ENCODE data around the gene FCRL6.

The FCRL6 gene

GRCh38 chr1:159827549-159827948 is 25.4 kb downstream of the FCRL6 start:
- Histone ChIP-seq H3K18ac (ENCODE audit: low read depth in 1 of 2, low read length in 2 of 2) (no peak overlapping the region), H3K36me3 (ENCODE audit: control insufficient read depth in 1 of 2, insufficient read depth in 2 of 2, low read depth in 1 of 2, low read length in 2 of 2) (peaks cover 0 to 4% of the 10 kb centered on the region in 2 experiments), H3K9me3 (ENCODE audit: control insufficient read depth, low read length) (no peaks in the 10 kb centered on the region), H3K23ac (ENCODE audit: low read length in 2 of 2) (no peak overlapping the region), H2BK12ac (ENCODE audit: low read length in 2 of 2) (no peak overlapping the region), H3K79me1 (replicated peaks; ENCODE audit: low read length, poor library complexity, severe bottlenecking) (no peaks in the 10 kb centered on the region), H2BK15ac (ENCODE audit: low read depth, poor library complexity, severe bottlenecking) (no peak overlapping the region), H2AFZ (ENCODE audit: low read depth, low read length) (no peak overlapping the region), H3K27ac (ENCODE audit: low read length, poor library complexity, severe bottlenecking) (no peak overlapping the region), H2AK5ac (ENCODE audit: low read length, severe bottlenecking) (no peak overlapping the region), H3K4me1 (ENCODE audit: control insufficient read depth, insufficient read depth, low read depth, low read length) (peaks cover 29% of the 10 kb centered on the region), H3K4ac (ENCODE audit: low read depth in 1 of 2, low read length in 2 of 2) (no peak overlapping the region), H2BK120ac (ENCODE audit: low read depth, low read length) (no peak overlapping the region), H3K4me3 (ENCODE audit: insufficient read depth in 1 of 2, low read depth in 1 of 2, low read length in 2 of 2) (no peak overlapping the region), H3K14ac (ENCODE audit: low read length in 2 of 2) (no peak overlapping the region), H3K9ac (ENCODE audit: low read length) (no peak overlapping the region), H2BK5ac (ENCODE audit: low read depth, low read length, poor library complexity, severe bottlenecking) (no peak overlapping the region), H3K4me2 (ENCODE audit: low read length, poor library complexity, severe bottlenecking) (no peak overlapping the region), H4K8ac (ENCODE audit: low read length) (no peak overlapping the region), H4K91ac (ENCODE audit: low read length) (no peak overlapping the region), H3K27me3 (ENCODE audit: control insufficient read depth in 1 of 2, insufficient read depth in 1 of 2, low read length in 2 of 2) (peaks cover 17 to 22% of the 10 kb centered on the region in 2 experiments)
- WGBS: 100% methylated on average over 2 of the region's 3 CpGs
- no peak for DNase-seq

GRCh38 chr1:159828176-159828575 is 26.0 kb downstream of the FCRL6 start:
- H2AFZ ChIP-seq (ENCODE audit: low read depth, low read length): no peak overlapping the region
- H3K14ac ChIP-seq (ENCODE audit: low read length in 2 of 2): no peak overlapping the region
- no peak overlapping the region for H3K23ac ChIP-seq (ENCODE audit: low read length in 2 of 2)
- H3K9me3 ChIP-seq (ENCODE audit: control insufficient read depth, low read length): no peaks in the 10 kb centered on the region
- no peak overlapping the region for H3K4me3 ChIP-seq (ENCODE audit: insufficient read depth in 1 of 2, low read depth in 1 of 2, low read length in 2 of 2)
- H2AK5ac ChIP-seq (ENCODE audit: low read length, severe bottlenecking): no peak overlapping the region
- no peaks in the 10 kb centered on the region for H3K79me1 ChIP-seq (replicated peaks; ENCODE audit: low read length, poor library complexity, severe bottlenecking)
- no peak overlapping the region for H2BK120ac ChIP-seq (ENCODE audit: low read depth, low read length)
- no peak overlapping the region for H2BK5ac ChIP-seq (ENCODE audit: low read depth, low read length, poor library complexity, severe bottlenecking)
- DNase-seq: no peak
- WGBS: 100% methylated on average over 3 of the region's 3 CpGs
- no peak overlapping the region for H4K91ac ChIP-seq (ENCODE audit: low read length)
- peaks cover 0 to 4% of the 10 kb centered on the region in 2 experiments for H3K36me3 ChIP-seq (ENCODE audit: control insufficient read depth in 1 of 2, insufficient read depth in 2 of 2, low read depth in 1 of 2, low read length in 2 of 2)
- no peak overlapping the region for H3K27ac ChIP-seq (ENCODE audit: low read length, poor library complexity, severe bottlenecking)
- H2BK15ac ChIP-seq (ENCODE audit: low read depth, poor library complexity, severe bottlenecking): no peak overlapping the region
- no peak overlapping the region for H3K4me2 ChIP-seq (ENCODE audit: low read length, poor library complexity, severe bottlenecking)
- H3K4ac ChIP-seq (ENCODE audit: low read depth in 1 of 2, low read length in 2 of 2): no peak overlapping the region
- peaks cover 11 to 16% of the 10 kb centered on the region in 2 experiments for H3K27me3 ChIP-seq (ENCODE audit: control insufficient read depth in 1 of 2, insufficient read depth in 1 of 2, low read length in 2 of 2)
- H2BK12ac ChIP-seq (ENCODE audit: low read length in 2 of 2): no peak overlapping the region
- no peak overlapping the region for H3K18ac ChIP-seq (ENCODE audit: low read depth in 1 of 2, low read length in 2 of 2)
- H4K8ac ChIP-seq (ENCODE audit: low read length): no peak overlapping the region
- H3K9ac ChIP-seq (ENCODE audit: low read length): no peak overlapping the region
- peaks cover 28% of the 10 kb centered on the region for H3K4me1 ChIP-seq (ENCODE audit: control insufficient read depth, insufficient read depth, low read depth, low read length)

GRCh38 chr1:159828581-159829272 is 26.6 kb downstream of the FCRL6 start:
- Histone ChIP-seq H4K91ac (ENCODE audit: low read length) (no peak overlapping the region), H2BK120ac (ENCODE audit: low read depth, low read length) (no peak overlapping the region), H3K23ac (ENCODE audit: low read length in 2 of 2) (no peak overlapping the region)

GRCh38 chr1:159829273-159829634 is 27.1 kb downstream of the FCRL6 start:
- Histone ChIP-seq H2AK5ac (ENCODE audit: low read length, severe bottlenecking) (peak overlapping the region; percentile 51), H3K4me2 (ENCODE audit: low read length, poor library complexity, severe bottlenecking) (no peak overlapping the region), H3K23ac (ENCODE audit: low read length in 2 of 2) (no peak overlapping the region), H3K4me3 (ENCODE audit: insufficient read depth in 1 of 2, low read depth in 1 of 2, low read length in 2 of 2) (no peak overlapping the region), H3K4me1 (ENCODE audit: control insufficient read depth, insufficient read depth, low read depth, low read length) (peaks cover 26% of the 10 kb centered on the region), H3K9ac (ENCODE audit: low read length) (no peak overlapping the region), H2BK12ac (ENCODE audit: low read length in 2 of 2) (no peak overlapping the region), H3K14ac (ENCODE audit: low read length in 2 of 2) (no peak overlapping the region), H3K4ac (ENCODE audit: low read depth in 1 of 2, low read length in 2 of 2) (no peak overlapping the region), H3K79me1 (replicated peaks; ENCODE audit: low read length, poor library complexity, severe bottlenecking) (no peaks in the 10 kb centered on the region), H3K18ac (ENCODE audit: low read depth in 1 of 2, low read length in 2 of 2) (no peak overlapping the region), H3K27me3 (ENCODE audit: control insufficient read depth in 1 of 2, insufficient read depth in 1 of 2, low read length in 2 of 2) (peaks cover 0 to 6% of the 10 kb centered on the region in 2 experiments), H4K91ac (ENCODE audit: low read length) (no peak overlapping the region), H2AFZ (ENCODE audit: low read depth, low read length) (no peak overlapping the region), H2BK120ac (ENCODE audit: low read depth, low read length) (no peak overlapping the region), H2BK5ac (ENCODE audit: low read depth, low read length, poor library complexity, severe bottlenecking) (no peak overlapping the region), H3K27ac (ENCODE audit: low read length, poor library complexity, severe bottlenecking) (peak overlapping the region; percentile 35), H4K8ac (ENCODE audit: low read length) (no peak overlapping the region), H3K9me3 (ENCODE audit: control insufficient read depth, low read length) (no peaks in the 10 kb centered on the region), H3K36me3 (ENCODE audit: control insufficient read depth in 1 of 2, insufficient read depth in 2 of 2, low read depth in 1 of 2, low read length in 2 of 2) (peaks cover 0 to 4% of the 10 kb centered on the region in 2 experiments), H2BK15ac (ENCODE audit: low read depth, poor library complexity, severe bottlenecking) (peak overlapping the region; percentile 6)
- WGBS: 28% methylated on average over 3 of the region's 3 CpGs
- peak; percentile 33 for DNase-seq

More at GRCh38 chr1:159828581-159829272, 26.6 kb downstream of the FCRL6 start:
- 91% methylated on average over 11 of the region's 11 CpGs for WGBS
- H3K27ac ChIP-seq (ENCODE audit: low read length, poor library complexity, severe bottlenecking): peak overlapping the region; percentile 35
- H4K8ac ChIP-seq (ENCODE audit: low read length): no peak overlapping the region
- no peaks in the 10 kb centered on the region for H3K9me3 ChIP-seq (ENCODE audit: control insufficient read depth, low read length)
- peaks cover 26% of the 10 kb centered on the region for H3K4me1 ChIP-seq (ENCODE audit: control insufficient read depth, insufficient read depth, low read depth, low read length)
- no peak overlapping the region for H3K4me3 ChIP-seq (ENCODE audit: insufficient read depth in 1 of 2, low read depth in 1 of 2, low read length in 2 of 2)
- no peak overlapping the region for H3K9ac ChIP-seq (ENCODE audit: low read length)
- H3K14ac ChIP-seq (ENCODE audit: low read length in 2 of 2): no peak overlapping the region
- H2BK12ac ChIP-seq (ENCODE audit: low read length in 2 of 2): no peak overlapping the region
- no peak overlapping the region for H3K4ac ChIP-seq (ENCODE audit: low read depth in 1 of 2, low read length in 2 of 2)
- no peak overlapping the region for H3K18ac ChIP-seq (ENCODE audit: low read depth in 1 of 2, low read length in 2 of 2)
- peak overlapping the region; percentile 51 for H2AK5ac ChIP-seq (ENCODE audit: low read length, severe bottlenecking)
- H3K4me2 ChIP-seq (ENCODE audit: low read length, poor library complexity, severe bottlenecking): no peak overlapping the region
- no peak overlapping the region for H2AFZ ChIP-seq (ENCODE audit: low read depth, low read length)
- no peak for DNase-seq
- H2BK15ac ChIP-seq (ENCODE audit: low read depth, poor library complexity, severe bottlenecking): no peak overlapping the region
- H2BK5ac ChIP-seq (ENCODE audit: low read depth, low read length, poor library complexity, severe bottlenecking): no peak overlapping the region
- peaks cover 5 to 11% of the 10 kb centered on the region in 2 experiments for H3K27me3 ChIP-seq (ENCODE audit: control insufficient read depth in 1 of 2, insufficient read depth in 1 of 2, low read length in 2 of 2)
- H3K36me3 ChIP-seq (ENCODE audit: control insufficient read depth in 1 of 2, insufficient read depth in 2 of 2, low read depth in 1 of 2, low read length in 2 of 2): peaks cover 0 to 4% of the 10 kb centered on the region in 2 experiments
- H3K79me1 ChIP-seq (replicated peaks; ENCODE audit: low read length, poor library complexity, severe bottlenecking): no peaks in the 10 kb centered on the region
